HepG2 (cell line): ENCODE measurements around the gene ARAP1. TPM values are rescaled to one million over a fixed set of nuclear protein-coding genes. Genes with fewer than 3 reads are reported as not detected.

Experiments
- ATF3 ChIP-seq: sonication (generic); formaldehyde crosslinking; IDR thresholded peaks from 2 replicates; pipeline ENCODE4 v1.4.0; 2020; ENCODE audit warnings: missing genetic modification reagents
- KDM4B ChIP-seq: sonication (generic); formaldehyde crosslinking; IDR thresholded peaks from 2 replicates; pipeline ENCODE4 v1.4.0; 2020; ENCODE audit warnings: missing genetic modification reagents
- SMYD3 ChIP-seq: sonication (generic); formaldehyde crosslinking; IDR thresholded peaks from 2 replicates; pipeline ENCODE4 v1.8.1; 2023; ENCODE audit warnings: mild to moderate bottlenecking, missing genetic modification reagents
- WIZ ChIP-seq: sonication (generic); formaldehyde crosslinking; IDR thresholded peaks from 2 replicates; pipeline ENCODE4 v1.5.1; 2020; ENCODE audit warnings: mild to moderate bottlenecking, missing genetic modification reagents
- ZBTB26 ChIP-seq: IDR thresholded peaks from 2 replicates; pipeline ENCODE4 v1.6.1; 2016; ENCODE audit warnings: missing compliant biosample characterization, missing genetic modification reagents, borderline replicate concordance
- ZNF674 ChIP-seq: sonication (generic); formaldehyde crosslinking; IDR thresholded peaks from 2 replicates; pipeline ENCODE4 v1.5.0; 2020; ENCODE audit warnings: low read depth, mild to moderate bottlenecking, missing genetic modification reagents
- polyA plus RNA-seq, 8 experiments: library from polyadenylated mRNA; depleted of rRNA in 3 of 8; stranded (reverse) in 7 of 8; unstranded in 1 of 8; fragments of >200 nt; fragmentation: Illumina TruSeq in 4 of 8; extraction: Trizol in 4 of 8; gene quantifications; 2 replicates each; pipeline versions ENCODE4 v1.2.1 to v1.2.3, GENCODE V29; 2011 to 2016; ENCODE audit warnings: low read depth in 4 of 8, missing spikeins in 1 of 8, mixed read lengths in 1 of 8; ENCODE audit not compliant: insufficient read depth in 1 of 8
- total RNA-seq, 5 experiments: library from RNA; depleted of rRNA; stranded (reverse); fragments of >200 nt; fragmentation: Illumina TruSeq; extraction: Trizol; gene quantifications; 2 replicates each; pipeline ENCODE4 v1.2.3, GENCODE V29; 2016; ENCODE audit warnings: low read depth in 1 of 5
- TF ChIP-seq, protein P1 (sequence below): sonication (generic); formaldehyde crosslinking; IDR thresholded peaks from 2 replicates; pipeline ENCODE4 v1.9.0; 2021; ENCODE audit warnings: mild to moderate bottlenecking, missing genetic modification reagents
- TF ChIP-seq, protein P2 (sequence below), 2 experiments: fragments of 450-650 bp in 1 of 2; sonication (generic) in 1 of 2; formaldehyde crosslinking in 1 of 2; IDR thresholded peaks; 2 replicates each; pipeline versions ENCODE4 v1.6.1 to v1.8.0; 2016 to 2022; ENCODE audit warnings: antibody characterized with exemption in 1 of 2, mild to moderate bottlenecking in 1 of 2, missing genetic modification reagents in 1 of 2

Gene ARAP1
- total and polyA plus RNA-seq, 2 of the 13 experiments (the other 11 are each of a cell fraction or from before 2014, with no cell fraction given), result 43.2 to 55.5 TPM

GRCh38 chr11:72782081-72782920 is 30.1 kb upstream of the ARAP1 start (continued):
- TF ChIP-seq, protein P1, sequence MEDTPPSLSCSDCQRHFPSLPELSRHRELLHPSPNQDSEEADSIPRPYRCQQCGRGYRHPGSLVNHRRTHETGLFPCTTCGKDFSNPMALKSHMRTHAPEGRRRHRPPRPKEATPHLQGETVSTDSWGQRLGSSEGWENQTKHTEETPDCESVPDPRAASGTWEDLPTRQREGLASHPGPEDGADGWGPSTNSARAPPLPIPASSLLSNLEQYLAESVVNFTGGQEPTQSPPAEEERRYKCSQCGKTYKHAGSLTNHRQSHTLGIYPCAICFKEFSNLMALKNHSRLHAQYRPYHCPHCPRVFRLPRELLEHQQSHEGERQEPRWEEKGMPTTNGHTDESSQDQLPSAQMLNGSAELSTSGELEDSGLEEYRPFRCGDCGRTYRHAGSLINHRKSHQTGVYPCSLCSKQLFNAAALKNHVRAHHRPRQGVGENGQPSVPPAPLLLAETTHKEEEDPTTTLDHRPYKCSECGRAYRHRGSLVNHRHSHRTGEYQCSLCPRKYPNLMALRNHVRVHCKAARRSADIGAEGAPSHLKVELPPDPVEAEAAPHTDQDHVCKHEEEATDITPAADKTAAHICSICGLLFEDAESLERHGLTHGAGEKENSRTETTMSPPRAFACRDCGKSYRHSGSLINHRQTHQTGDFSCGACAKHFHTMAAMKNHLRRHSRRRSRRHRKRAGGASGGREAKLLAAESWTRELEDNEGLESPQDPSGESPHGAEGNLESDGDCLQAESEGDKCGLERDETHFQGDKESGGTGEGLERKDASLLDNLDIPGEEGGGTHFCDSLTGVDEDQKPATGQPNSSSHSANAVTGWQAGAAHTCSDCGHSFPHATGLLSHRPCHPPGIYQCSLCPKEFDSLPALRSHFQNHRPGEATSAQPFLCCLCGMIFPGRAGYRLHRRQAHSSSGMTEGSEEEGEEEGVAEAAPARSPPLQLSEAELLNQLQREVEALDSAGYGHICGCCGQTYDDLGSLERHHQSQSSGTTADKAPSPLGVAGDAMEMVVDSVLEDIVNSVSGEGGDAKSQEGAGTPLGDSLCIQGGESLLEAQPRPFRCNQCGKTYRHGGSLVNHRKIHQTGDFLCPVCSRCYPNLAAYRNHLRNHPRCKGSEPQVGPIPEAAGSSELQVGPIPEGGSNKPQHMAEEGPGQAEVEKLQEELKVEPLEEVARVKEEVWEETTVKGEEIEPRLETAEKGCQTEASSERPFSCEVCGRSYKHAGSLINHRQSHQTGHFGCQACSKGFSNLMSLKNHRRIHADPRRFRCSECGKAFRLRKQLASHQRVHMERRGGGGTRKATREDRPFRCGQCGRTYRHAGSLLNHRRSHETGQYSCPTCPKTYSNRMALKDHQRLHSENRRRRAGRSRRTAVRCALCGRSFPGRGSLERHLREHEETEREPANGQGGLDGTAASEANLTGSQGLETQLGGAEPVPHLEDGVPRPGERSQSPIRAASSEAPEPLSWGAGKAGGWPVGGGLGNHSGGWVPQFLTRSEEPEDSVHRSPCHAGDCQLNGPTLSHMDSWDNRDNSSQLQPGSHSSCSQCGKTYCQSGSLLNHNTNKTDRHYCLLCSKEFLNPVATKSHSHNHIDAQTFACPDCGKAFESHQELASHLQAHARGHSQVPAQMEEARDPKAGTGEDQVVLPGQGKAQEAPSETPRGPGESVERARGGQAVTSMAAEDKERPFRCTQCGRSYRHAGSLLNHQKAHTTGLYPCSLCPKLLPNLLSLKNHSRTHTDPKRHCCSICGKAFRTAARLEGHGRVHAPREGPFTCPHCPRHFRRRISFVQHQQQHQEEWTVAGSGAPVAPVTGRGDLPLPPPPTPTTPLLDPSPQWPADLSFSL (CRISPR knock-in tag), result no peak; the same call in 1 of the 2 replicates
- TF ChIP-seq WIZ (CRISPR knock-in tag) (no peak), KDM4B (CRISPR knock-in tag) (no peak; the same call in 1 of the 2 replicates), SMYD3 (CRISPR knock-in tag) (no peak), ZNF674 (CRISPR knock-in tag) (no peak), ZBTB26 (CRISPR knock-in tag) (no peak), ATF3 (CRISPR knock-in tag) (no peak)
- TF ChIP-seq, protein P2, sequence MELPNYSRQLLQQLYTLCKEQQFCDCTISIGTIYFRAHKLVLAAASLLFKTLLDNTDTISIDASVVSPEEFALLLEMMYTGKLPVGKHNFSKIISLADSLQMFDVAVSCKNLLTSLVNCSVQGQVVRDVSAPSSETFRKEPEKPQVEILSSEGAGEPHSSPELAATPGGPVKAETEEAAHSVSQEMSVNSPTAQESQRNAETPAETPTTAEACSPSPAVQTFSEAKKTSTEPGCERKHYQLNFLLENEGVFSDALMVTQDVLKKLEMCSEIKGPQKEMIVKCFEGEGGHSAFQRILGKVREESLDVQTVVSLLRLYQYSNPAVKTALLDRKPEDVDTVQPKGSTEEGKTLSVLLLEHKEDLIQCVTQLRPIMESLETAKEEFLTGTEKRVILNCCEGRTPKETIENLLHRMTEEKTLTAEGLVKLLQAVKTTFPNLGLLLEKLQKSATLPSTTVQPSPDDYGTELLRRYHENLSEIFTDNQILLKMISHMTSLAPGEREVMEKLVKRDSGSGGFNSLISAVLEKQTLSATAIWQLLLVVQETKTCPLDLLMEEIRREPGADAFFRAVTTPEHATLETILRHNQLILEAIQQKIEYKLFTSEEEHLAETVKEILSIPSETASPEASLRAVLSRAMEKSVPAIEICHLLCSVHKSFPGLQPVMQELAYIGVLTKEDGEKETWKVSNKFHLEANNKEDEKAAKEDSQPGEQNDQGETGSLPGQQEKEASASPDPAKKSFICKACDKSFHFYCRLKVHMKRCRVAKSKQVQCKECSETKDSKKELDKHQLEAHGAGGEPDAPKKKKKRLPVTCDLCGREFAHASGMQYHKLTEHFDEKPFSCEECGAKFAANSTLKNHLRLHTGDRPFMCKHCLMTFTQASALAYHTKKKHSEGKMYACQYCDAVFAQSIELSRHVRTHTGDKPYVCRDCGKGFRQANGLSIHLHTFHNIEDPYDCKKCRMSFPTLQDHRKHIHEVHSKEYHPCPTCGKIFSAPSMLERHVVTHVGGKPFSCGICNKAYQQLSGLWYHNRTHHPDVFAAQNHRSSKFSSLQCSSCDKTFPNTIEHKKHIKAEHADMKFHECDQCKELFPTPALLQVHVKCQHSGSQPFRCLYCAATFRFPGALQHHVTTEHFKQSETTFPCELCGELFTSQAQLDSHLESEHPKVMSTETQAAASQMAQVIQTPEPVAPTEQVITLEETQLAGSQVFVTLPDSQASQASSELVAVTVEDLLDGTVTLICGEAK (IDR thresholded peaks at IDR 0.05), result no peak
- TF ChIP-seq, protein P2 (CRISPR knock-in tag; IDR thresholded peaks at IDR 0.05), result 0 out of 2 replicates have a peak, but pooled peaks have one; percentile 26
